GM12875 (cell line): ENCODE results near the gene STK10.

ENCODE experiments used
- H3K4me3 ChIP-seq: one replicate; pipeline ENCODE4 v1.5.1; 2011; ENCODE audit warnings: low read depth, low read length, control low read depth
- CTCF ChIP-seq: IDR thresholded peaks from 2 replicates; pipeline ENCODE4 v1.5.1; 2011; ENCODE audit warnings: low read depth, mild to moderate bottlenecking, control low read depth, inconsistent platforms, low read length, moderate library complexity, borderline replicate concordance; ENCODE audit not compliant: insufficient read depth

The STK10 gene

GRCh38 chr5:171992813-171993212, 195.2 kb downstream of the STK10 start:
- no peak overlapping the region for H3K4me3 ChIP-seq
- no peak for TF ChIP-seq CTCF

- no peak for TF ChIP-seq CTCF
Measured at GRCh38 chr5:171992305-171992704, 195.7 kb downstream of the STK10 start.

More at GRCh38 chr5:171992305-171992704, 195.7 kb downstream of the STK10 start:
- H3K4me3 ChIP-seq, result no peak overlapping the region
